ENCODE results near the gene TSPAN16.
"Not testable (repeated sequence)": the region's sequence is repeated elsewhere in the genome, so short reads cannot be mapped to it uniquely, and the experiment has no call there.

TSPAN16 gene

DNA sequence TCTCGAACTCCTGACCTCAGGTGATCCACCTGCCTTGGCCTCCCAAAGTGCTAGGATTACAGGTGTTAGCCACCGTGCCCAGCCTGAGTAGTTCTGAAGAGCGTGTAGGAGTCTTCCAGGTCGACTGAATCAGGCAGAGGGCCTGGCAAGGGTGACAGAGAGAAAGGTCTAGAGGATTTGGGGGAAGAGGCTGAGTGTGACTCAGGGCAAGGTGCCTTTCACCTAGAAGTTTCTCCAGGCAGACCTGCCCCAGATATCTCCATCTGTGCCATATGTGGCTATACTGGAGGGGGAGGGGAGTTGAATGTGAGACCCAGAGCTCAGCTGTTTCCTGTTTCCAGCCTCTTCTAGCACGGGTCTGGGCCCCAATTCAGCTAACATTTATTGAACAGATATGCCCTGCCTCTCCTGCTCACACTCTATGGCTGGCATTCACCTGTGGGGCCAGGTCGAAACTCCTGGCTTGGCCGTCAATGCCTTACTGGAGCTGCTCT is 51.6 kb downstream of the TSPAN16 start:
- DNase-seq: no peak

DNA sequence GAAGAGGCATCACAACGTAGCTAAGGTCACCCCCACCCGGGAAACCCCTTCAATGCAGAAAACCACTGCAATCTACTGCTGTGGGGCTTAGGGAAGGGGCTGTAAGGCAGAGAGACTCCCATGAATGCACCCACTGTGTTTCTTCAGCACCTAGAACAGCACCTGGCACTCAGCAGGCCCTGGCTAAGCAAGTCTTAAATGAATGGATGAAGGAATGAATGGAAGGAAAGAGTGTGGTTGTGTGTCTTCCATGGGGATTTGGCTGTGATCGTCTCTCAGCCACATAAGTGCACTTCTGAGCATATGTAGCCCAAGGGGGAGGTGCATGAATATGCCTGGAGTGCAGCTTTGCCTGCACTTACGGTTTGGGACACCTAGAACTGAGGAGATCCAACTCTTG is 53.2 kb downstream of the TSPAN16 start:
- DNase-seq: no peak

DNA sequence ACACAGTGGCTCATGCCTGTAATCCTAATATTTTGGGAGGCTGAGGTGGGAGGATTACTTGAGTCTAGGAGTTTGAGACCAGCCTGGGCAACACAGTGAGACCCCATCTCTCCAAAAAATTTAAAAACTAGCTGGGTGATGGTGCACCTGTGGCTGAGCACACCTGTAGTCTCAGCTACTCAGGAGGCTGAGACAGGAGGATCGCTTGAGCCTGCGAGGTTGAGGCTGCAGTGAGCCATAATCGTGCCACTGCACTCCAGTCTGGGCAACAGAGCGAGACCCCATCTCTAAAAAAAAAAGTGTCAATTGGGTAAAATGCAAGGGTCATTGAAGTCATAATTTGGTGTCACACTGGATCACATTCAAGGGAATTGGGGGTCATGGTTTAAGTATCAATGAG is 58.1 kb downstream of the TSPAN16 start:
- DNase-seq: not testable (repeated sequence)

DNA sequence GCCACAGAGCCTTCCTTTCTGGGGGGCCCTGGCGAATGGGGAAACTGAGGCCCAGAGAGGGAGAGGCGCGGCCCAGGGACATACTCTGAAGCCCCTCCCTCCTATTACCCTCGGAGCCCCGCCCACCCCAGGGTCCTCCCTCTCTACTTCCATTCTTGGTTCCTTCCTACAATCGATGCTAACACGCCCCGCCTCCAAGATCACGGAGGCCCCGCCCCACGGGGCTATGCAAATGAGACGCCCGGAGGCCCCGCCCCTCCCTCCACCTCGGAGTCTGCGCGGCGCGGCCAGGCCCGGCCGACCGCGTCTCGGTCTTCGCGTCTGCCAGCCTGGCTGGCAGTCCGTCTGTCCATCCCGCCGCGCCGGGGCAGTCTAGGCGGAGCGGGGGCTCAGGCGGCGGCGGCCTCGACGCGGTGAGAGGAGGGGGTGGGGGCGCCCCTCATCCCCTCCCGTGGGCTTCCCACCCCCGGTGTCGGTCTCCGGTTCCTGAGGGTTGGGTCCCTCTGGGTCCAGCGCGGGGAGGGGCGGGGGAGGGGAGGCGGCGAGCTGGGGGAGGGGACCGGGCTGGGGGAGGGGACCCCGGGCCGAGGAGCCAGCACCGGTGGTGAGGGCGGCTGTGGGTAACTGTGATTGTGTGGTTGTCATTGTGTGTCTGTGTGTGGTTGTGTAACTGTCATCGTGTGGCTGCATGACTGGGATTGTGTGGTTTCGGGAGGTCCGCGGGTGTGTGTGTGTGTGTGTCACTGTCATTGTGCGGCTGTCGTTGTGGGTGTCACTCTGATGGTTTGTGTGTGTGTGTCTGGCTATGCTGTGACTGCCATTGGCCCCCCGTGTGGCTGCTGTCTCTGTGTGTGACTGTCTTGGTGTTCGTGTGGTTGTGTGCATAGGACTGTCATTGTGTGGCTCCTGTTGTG is 59.5 kb downstream of the TSPAN16 start, which contains the start of gene PLPPR2:
TSS of gene PLPPR2 (plus strand) at position 273 of the 914 bp plus-strand sequence. CDS start 2,242 bp downstream, outside the sequence.
- DNase-seq: peak; percentile 55

DNA sequence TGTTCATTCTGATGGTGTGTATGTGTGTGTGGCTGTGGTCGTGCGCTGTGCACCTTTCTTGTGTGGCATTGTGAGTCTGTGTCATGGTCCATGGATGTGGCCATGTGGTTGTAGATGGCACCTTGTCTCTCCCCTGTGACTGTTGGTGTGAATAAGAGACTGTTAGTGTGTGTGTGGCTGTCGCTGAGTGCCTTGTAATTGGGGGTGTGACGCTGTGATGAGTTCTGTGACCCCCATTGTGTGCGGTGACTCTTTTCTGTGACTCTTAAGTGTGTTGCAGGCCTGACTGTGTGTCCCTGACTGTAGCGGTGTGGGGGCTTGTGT is 60.1 kb downstream of the TSPAN16 start:
- no peak for DNase-seq

DNA sequence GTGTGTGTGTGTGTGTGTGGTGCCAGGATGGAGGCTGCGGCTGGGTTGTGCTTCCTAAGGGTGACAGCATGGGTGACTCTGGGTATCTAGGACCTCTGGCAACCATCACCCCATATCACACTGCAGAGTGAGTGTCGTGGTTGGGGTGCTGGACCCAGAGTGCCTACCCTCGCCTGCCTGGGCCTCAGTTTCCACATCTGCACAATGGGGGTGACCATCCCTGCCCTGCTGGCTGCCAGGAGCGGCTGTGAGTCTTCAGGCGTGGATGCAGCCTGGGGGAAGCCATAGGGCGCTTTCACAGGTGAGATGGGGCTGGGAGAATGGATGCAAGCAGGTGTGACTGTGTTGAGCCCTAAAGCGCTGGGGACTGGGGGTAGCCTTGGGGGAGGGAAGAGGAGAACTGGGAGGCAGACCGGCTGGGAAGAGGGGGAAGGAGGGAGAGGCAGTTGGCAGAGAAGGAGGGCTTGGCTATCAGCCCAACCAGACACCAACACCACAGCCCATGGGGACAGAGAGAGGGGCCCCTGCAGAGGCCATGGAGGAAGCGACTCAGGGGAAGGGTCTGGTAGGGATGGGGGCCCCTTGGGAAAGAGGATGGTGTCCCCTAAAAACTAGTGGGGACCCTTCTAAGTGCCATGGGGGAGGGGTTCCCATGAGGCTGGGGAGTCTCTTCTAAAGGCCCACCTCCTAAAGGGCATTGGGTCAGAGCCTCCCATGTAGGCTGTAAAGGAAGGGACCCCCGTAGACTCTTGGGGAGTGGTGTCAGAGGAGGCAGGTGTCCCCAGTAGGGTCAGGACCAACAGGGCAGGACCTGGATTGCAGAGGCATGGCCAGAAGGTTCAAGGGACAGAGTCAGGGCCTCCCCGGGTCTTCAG is 61.0 kb downstream of the TSPAN16 start:
- peak; percentile 21 for DNase-seq

DNA sequence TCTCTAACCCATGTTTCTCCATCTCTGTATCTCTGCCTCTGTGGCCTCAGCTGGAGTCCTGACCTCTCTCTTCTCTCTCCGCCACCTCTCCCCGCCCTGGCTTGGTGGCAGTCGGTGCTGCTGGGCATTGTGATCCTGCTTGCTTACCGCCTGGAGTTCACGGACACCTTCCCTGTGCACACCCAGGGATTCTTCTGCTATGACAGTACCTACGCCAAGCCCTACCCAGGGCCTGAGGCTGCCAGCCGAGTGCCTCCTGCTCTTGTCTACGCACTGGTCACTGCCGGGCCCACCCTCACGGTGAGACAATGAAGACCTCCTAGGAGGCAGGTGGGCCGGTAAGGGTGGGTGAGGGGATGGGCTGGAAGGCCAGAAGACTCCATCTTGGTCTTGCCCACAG is 63.5 kb downstream of the TSPAN16 start:
- no peak for DNase-seq

DNA sequence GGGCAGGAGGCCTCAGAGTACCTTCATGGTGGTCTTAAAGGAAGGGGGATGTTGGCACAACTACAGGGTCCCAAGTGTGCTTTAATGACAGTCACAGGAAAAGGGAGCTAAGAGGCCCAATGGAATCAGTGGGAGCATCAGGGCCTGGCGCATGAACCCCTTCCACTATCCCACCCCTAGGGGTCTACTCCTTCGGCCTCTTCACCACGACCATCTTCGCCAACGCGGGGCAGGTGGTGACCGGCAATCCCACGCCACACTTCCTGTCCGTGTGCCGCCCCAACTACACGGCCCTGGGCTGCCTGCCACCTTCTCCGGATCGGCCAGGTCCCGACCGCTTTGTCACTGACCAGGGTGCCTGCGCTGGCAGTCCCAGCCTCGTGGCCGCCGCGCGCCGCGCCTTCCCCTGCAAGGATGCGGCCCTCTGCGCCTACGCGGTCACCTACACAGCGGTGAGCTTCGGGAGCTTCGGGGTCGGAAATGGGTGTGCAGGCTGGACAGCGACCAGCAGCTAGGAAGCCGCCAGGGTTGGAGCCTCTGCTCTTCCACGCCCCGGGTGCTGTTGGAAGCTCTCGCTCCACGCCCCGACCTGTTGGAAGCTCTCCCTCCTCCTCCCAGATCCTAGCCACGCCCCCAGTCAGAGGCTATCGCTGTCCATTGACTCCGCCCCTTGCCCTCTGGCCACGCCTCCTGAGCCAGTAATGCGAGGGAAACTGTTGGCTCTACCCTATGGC is 65.2 kb downstream of the TSPAN16 start:
- no peak for DNase-seq

DNA sequence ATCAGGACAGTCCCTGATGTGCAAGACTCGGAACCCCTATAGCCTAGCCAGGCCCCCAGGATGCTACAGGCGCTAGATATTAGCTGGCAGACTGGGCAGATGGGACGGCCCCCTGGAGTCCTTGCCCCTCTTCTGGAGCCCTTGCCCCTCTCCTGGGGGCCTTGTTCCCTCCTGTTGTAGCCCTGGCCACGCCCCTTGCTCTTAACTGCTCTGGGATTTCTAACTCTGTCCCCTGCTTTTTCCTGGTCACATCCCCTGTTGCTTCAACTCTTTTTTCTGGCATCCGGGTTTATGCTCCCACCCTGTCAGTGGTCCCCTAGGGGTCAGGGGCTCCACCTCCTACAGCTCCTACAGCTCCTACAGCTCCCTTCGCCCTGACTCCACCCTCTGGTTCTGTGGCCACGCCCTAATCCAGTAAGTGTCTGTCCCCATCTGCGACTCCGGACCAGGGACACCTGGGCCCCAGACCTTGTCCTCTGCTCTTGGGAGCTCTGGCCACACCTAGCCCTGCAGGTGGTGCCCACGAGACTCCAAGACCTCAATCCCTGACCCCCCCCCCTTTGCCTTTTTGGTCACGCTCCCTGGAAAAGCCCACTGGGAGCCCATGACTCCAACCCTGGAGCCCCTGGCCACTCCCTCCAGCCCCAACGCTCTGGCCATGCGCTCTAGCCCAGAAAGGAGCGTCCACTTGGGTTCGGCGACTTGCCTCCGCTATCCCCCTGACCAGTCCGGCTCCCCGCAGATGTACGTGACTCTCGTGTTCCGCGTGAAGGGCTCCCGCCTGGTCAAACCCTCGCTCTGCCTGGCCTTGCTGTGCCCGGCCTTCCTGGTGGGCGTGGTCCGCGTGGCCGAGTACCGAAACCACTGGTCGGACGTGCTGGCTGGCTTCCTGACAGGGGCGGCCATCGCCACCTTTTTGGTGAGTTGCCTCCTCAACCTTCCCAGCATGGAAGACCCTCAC is 66.1 kb downstream of the TSPAN16 start:
- DNase-seq: no peak

DNA sequence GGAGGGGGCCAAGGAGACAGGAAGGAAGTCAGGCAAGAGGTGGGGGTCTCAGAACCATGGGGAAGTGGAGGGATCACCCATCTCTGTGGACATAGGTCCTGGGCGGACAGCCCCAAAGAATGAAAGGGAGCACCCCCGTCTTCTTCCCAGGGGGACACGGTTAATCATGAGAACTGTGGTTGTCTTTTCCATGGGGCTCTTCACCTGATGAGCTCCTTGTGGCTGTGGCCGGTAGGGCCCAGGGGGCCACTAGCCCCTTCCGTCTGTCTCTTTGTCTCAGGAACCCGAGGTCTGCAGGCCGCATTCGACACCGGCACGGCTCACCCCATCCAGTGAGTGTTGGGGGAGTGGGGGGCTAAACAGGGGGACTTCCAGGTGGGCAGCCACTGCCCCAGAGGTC is 67.9 kb downstream of the TSPAN16 start:
- no peak for DNase-seq

DNA sequence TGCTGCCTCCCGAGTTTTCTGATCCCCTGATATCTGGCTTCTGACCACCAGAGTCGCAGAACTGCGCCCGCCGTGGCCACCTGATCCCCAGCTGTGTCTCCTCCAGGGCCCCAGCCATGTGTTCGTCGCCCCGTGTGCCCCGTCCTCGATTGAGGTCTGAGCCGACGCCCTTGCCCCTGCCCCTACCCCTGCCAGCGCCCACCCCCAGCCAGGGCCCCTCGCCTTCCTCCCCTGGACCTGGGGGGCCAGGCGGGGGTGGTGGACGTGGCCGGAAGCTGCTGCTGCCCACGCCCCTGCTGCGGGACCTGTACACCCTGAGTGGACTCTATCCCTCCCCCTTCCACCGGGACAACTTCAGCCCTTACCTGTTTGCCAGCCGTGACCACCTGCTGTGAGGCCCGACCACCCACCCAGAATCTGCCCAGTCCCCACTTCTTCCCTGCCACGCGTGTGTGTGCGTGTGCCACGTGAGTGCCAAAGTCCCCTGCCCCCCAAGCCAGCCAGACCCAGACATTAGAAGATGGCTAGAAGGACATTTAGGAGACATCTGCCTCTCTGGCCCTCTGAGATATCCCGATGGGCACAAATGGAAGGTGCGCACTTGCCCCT is 68.4 kb downstream of the TSPAN16 start:
- no peak for DNase-seq

DNA sequence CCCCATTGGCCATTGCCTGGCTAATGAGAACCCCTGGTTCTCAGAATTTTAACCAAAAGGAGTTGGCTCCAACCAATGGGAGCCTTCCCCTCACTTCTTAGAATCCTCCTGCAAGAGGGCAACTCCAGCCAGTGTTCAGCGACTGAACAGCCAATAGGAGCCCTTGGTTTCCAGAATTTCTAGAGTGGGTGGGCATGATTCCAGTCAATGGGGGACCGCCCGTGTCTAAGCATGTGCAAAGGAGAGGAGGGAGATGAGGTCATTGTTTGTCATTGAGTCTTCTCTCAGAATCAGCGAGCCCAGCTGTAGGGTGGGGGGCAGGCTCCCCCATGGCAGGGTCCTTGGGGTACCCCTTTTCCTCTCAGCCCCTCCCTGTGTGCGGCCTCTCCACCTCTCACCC is 69.0 kb downstream of the TSPAN16 start:
- no peak for DNase-seq
